ENCODE measurements around the gene BAZ2B. TPM values are rescaled to one million over a fixed set of nuclear protein-coding genes. Genes with fewer than 3 reads are reported as not detected.
A peak's percentile ranks its signal among the peaks of the same experiment; 100 is the strongest.

BAZ2B gene
- total and polyA plus RNA-seq, 2 donors (not counting 3 experiments of a cell fraction or from before 2014, with no cell fraction given): 22.1 to 73.8 TPM

GRCh38 chr2:159617100-159617499 lies 752 bp upstream of the BAZ2B start:
- Histone ChIP-seq H3K4me1 (ENCODE audit: control insufficient read depth, extremely low read depth, insufficient read depth, low read length) (peaks cover 30% of the 10 kb centered on the region), H3K9me3 (replicated peaks; ENCODE audit: control insufficient read depth, insufficient read depth, low read length) (no peaks in the 10 kb centered on the region), H4K20me1 (replicated peaks; ENCODE audit: control insufficient read depth, extremely low read depth, insufficient read depth, low read length) (no peaks in the 10 kb centered on the region), H3K27me3 (ENCODE audit: control insufficient read depth in 2 of 2, insufficient read depth in 2 of 2, low read length in 2 of 2) (no peaks in the 10 kb centered on the region), H3K79me2 (ENCODE audit: control insufficient read depth, insufficient read depth, low read length) (peaks cover 22% of the 10 kb centered on the region), H3K4me3 (replicated peaks in 1 of 3; ENCODE audit: insufficient read depth in 1 of 3, low read depth in 1 of 3, low read length in 3 of 3) (peak overlapping the region; percentile 49 to 100 (median 100)), H3K27ac (ENCODE audit: insufficient read depth, low read depth, low read length) (peak overlapping the region; percentile 100), H3K36me3 (ENCODE audit: control insufficient read depth in 2 of 2, extremely low read depth in 1 of 2, insufficient read depth in 2 of 2, low read length in 2 of 2) (no peaks in the 10 kb centered on the region), H3K9ac (replicated peaks; ENCODE audit: extremely low read depth, insufficient read depth, low read length) (peak overlapping the region; percentile 100), H3K9me1 (replicated peaks; ENCODE audit: control insufficient read depth, extremely low read depth, insufficient read depth, low read length) (no peaks in the 10 kb centered on the region), H2AFZ (ENCODE audit: low read depth, low read length) (no peak overlapping the region), H3K4me2 (ENCODE audit: insufficient read depth, low read length) (peak overlapping the region; percentile 100)
- no peak for TF ChIP-seq POLR2A (IDR thresholded peaks at IDR 0.05; ENCODE audit: low read depth, low read length)
- TF ChIP-seq JUN (IDR thresholded peaks at IDR 0.05; ENCODE audit: borderline replicate concordance, insufficient read depth, insufficient read length, low read depth): no peak
- TF ChIP-seq, protein P1, sequence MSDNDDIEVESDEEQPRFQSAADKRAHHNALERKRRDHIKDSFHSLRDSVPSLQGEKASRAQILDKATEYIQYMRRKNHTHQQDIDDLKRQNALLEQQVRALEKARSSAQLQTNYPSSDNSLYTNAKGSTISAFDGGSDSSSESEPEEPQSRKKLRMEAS (IDR thresholded peaks at IDR 0.05; ENCODE audit: insufficient read depth, insufficient read length): no peak
- ChIA-PET POLR2A (interaction anchor here (0.6 to 1.3 kb wide), 4 partner anchors 21 to 365 kb away, joined by 3 to 5 read pairs (median 3); partner anchors contain the start of gene MARCHF7), CTCF (interaction anchor here (1.3 to 1.8 kb wide), 4 partner anchors 19 to 331 kb away, joined by 3 to 5 read pairs (median 4); no protein-coding TSS in a partner anchor)
- intact Hi-C loops (cut with micrococcal nuclease): loop anchor here (10.0 kb wide), 1 partner anchor 348 kb away; no protein-coding TSS in a partner anchor
- dilution Hi-C loops (cut with MboI; ENCODE audit: extremely low pct_ligation_motif_present, low sequenced_read_pairs): loop anchor here (25.0 kb wide), 1 partner anchor 95 kb away; the partner anchor contains the start of gene MARCHF7
- DNase-seq (ENCODE audit: low read depth, low spot score) (peak; percentile 40), FAIRE-seq (no peak)
- no TSS peak for BruUV-seq (replicated peaks)

DNA sequence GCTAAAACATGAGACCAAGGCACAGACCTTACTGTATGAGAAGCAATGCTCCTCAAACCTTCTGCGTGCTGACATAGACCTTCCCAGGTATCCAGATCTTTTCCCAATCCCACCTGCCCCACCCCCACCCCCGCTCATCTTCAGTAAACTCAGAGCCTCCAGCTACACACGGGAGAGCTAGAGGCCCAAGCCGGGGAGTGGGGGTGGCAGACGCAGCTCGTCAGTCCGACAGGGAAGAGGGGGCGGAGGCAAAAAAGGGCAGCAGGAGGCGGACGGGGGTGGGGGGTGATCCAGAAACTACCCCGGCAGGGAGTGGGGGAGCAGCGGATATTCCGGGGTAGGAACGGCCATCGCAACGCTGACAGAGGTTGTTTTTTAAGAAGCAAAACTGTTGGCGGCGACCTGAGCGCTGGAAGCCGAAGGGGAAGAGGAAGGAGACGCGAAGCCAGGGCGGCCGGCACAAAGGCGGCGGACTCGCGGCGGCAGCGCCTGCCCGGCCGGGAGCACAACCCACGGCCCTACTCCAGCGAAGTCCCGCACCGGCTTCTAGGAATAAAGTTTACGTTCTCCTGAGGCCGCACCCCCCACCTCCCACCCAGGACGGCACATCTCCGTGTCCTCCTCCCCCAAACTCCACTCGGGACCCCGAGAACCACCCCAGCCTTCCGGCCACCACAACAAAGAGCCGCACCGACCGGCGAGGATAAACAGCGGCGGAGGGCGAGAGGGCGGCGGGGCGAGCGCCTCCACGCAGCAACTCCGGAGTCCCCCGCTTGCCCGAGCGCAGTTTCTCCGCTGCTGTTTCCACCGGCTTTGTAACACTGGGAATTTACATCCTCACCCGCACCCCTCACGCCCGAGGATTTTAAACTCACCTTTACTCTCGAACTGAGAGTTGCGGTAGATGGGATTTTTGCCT lies 722 bp downstream of the BAZ2B start:
- H3K9me3 ChIP-seq (replicated peaks; ENCODE audit: control insufficient read depth, insufficient read depth, low read length): no peaks in the 10 kb centered on the region
- intact Hi-C loops (cut with micrococcal nuclease): loop anchor here (1.0 to 10.0 kb wide), 5 partner anchors 97 to 349 kb away; partner anchors contain the start of gene MARCHF7
- DNase-seq (ENCODE audit: low read depth, low spot score): peak; percentile 96
- dilution Hi-C loops (cut with MboI; ENCODE audit: extremely low pct_ligation_motif_present, low sequenced_read_pairs): loop anchor here (25.0 kb wide), 1 partner anchor 97 kb away; the partner anchor contains the start of gene MARCHF7
- H3K4me3 ChIP-seq (replicated peaks in 1 of 3; ENCODE audit: insufficient read depth in 1 of 3, low read depth in 1 of 3, low read length in 3 of 3): peak overlapping the region; percentile 49 to 100 (median 100)
- peak overlapping the region; percentile 100 for H3K27ac ChIP-seq (ENCODE audit: insufficient read depth, low read depth, low read length)
- ChIA-PET CTCF (interaction anchor here (0.8 to 2.2 kb wide), 10 partner anchors 10 to 140 kb away, joined by 3 to 7 read pairs (median 4); partner anchors contain the start of gene MARCHF7), POLR2A (interaction anchor here (0.6 to 2.4 kb wide), 16 partner anchors 10 to 773 kb away, joined by 3 to 18 read pairs (median 4); partner anchors contain the start of gene MARCHF7)
- H4K20me1 ChIP-seq (replicated peaks; ENCODE audit: control insufficient read depth, extremely low read depth, insufficient read depth, low read length): no peaks in the 10 kb centered on the region
- peak overlapping the region; percentile 31 for H2AFZ ChIP-seq (ENCODE audit: low read depth, low read length)
- H3K4me1 ChIP-seq (ENCODE audit: control insufficient read depth, extremely low read depth, insufficient read depth, low read length): peaks cover 30% of the 10 kb centered on the region
- H3K27me3 ChIP-seq (ENCODE audit: control insufficient read depth in 2 of 2, insufficient read depth in 2 of 2, low read length in 2 of 2): no peaks in the 10 kb centered on the region
- no peaks in the 10 kb centered on the region for H3K36me3 ChIP-seq (ENCODE audit: control insufficient read depth in 2 of 2, extremely low read depth in 1 of 2, insufficient read depth in 2 of 2, low read length in 2 of 2)
- FAIRE-seq: peak; percentile 49
- TSS peak; percentile 75 for BruUV-seq (replicated peaks)
- H3K9me1 ChIP-seq (replicated peaks; ENCODE audit: control insufficient read depth, extremely low read depth, insufficient read depth, low read length): no peaks in the 10 kb centered on the region
- H3K4me2 ChIP-seq (ENCODE audit: insufficient read depth, low read length): peak overlapping the region; percentile 100
- peaks cover 24% of the 10 kb centered on the region for H3K79me2 ChIP-seq (ENCODE audit: control insufficient read depth, insufficient read depth, low read length)
- TF ChIP-seq POLR2A (IDR thresholded peaks at IDR 0.05; ENCODE audit: low read depth, low read length) (peak; percentile 82), POLR2AphosphoS5 (IDR thresholded peaks at IDR 0.05; ENCODE audit: insufficient read depth, low read depth, low read length) (peak; percentile 64), MYC (IDR thresholded peaks at IDR 0.05; ENCODE audit: low read depth, low read length) (peak; percentile 45), EZH2 (IDR thresholded peaks at IDR 0.05; ENCODE audit: borderline replicate concordance, low read depth, low read length, severe bottlenecking) (no peak), GATA2 (IDR thresholded peaks at IDR 0.05; ENCODE audit: insufficient read depth, insufficient read length, low read depth, low read length) (no peak), FOS (IDR thresholded peaks at IDR 0.05; ENCODE audit: borderline replicate concordance, insufficient read depth, low read length) (no peak)
- TF ChIP-seq, protein P1 (IDR thresholded peaks at IDR 0.05; ENCODE audit: insufficient read depth, insufficient read length): no peak
- TF ChIP-seq, protein P2, sequence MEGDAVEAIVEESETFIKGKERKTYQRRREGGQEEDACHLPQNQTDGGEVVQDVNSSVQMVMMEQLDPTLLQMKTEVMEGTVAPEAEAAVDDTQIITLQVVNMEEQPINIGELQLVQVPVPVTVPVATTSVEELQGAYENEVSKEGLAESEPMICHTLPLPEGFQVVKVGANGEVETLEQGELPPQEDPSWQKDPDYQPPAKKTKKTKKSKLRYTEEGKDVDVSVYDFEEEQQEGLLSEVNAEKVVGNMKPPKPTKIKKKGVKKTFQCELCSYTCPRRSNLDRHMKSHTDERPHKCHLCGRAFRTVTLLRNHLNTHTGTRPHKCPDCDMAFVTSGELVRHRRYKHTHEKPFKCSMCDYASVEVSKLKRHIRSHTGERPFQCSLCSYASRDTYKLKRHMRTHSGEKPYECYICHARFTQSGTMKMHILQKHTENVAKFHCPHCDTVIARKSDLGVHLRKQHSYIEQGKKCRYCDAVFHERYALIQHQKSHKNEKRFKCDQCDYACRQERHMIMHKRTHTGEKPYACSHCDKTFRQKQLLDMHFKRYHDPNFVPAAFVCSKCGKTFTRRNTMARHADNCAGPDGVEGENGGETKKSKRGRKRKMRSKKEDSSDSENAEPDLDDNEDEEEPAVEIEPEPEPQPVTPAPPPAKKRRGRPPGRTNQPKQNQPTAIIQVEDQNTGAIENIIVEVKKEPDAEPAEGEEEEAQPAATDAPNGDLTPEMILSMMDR (IDR thresholded peaks at IDR 0.05; ENCODE audit: extremely low read depth in 1 of 2, insufficient read depth in 1 of 2, low read depth in 1 of 2, low read length in 2 of 2): no peak
- H3K9ac ChIP-seq (replicated peaks; ENCODE audit: extremely low read depth, insufficient read depth, low read length): peak overlapping the region; percentile 100

Measured in endothelial cell of umbilical vein (primary cell).